ENCODE results near the gene EIF2B4. TPM values are rescaled to one million over a fixed set of nuclear protein-coding genes. Genes with fewer than 3 reads are reported as not detected.

EIF2B4 gene
- total RNA-seq, 1 experiment from 2014 or later, result 67.2 TPM

- Histone ChIP-seq H4K8ac (replicated peaks; ENCODE audit: insufficient read length, low read depth, low read length) (no peak overlapping the region), H4K5ac (ENCODE audit: insufficient read length, low read depth, low read length) (no peak overlapping the region)
- TF ChIP-seq, protein P1, sequence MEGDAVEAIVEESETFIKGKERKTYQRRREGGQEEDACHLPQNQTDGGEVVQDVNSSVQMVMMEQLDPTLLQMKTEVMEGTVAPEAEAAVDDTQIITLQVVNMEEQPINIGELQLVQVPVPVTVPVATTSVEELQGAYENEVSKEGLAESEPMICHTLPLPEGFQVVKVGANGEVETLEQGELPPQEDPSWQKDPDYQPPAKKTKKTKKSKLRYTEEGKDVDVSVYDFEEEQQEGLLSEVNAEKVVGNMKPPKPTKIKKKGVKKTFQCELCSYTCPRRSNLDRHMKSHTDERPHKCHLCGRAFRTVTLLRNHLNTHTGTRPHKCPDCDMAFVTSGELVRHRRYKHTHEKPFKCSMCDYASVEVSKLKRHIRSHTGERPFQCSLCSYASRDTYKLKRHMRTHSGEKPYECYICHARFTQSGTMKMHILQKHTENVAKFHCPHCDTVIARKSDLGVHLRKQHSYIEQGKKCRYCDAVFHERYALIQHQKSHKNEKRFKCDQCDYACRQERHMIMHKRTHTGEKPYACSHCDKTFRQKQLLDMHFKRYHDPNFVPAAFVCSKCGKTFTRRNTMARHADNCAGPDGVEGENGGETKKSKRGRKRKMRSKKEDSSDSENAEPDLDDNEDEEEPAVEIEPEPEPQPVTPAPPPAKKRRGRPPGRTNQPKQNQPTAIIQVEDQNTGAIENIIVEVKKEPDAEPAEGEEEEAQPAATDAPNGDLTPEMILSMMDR (conservative IDR thresholded peaks at IDR 0.05), result no peak
Measured at GRCh38 chr2:27322301-27322765, 47.8 kb downstream of the EIF2B4 start.

More at GRCh38 chr2:27322301-27322765, 47.8 kb downstream of the EIF2B4 start:
- no peak for DNase-seq
- peak overlapping the region; percentile 87 to 98 for H3K4me3 Mint-ChIP-seq
- no peaks in the 10 kb centered on the region for H3K79me1 ChIP-seq (ENCODE audit: insufficient read depth, low read depth, low read length, poor library complexity, severe bottlenecking)
- no peak overlapping the region for H2BK12ac ChIP-seq (ENCODE audit: insufficient read length, low read depth, low read length)
- H3K79me2 ChIP-seq (ENCODE audit: insufficient read depth, low read length), result no peaks in the 10 kb centered on the region
- no peak overlapping the region for H2AK5ac ChIP-seq (ENCODE audit: insufficient read length, low read length)
- no peak overlapping the region for H2BK5ac ChIP-seq (ENCODE audit: insufficient read length, low read length)
- H4K91ac ChIP-seq (ENCODE audit: insufficient read length, low read depth, low read length), result no peak overlapping the region
- peak overlapping the region; percentile 98 for H3K4me2 ChIP-seq (ENCODE audit: insufficient read depth, insufficient read length, low read length)
- peaks cover 13 to 19% of the 10 kb centered on the region in 2 experiments for H3K4me1 Mint-ChIP-seq
- no peaks in the 10 kb centered on the region for H4K20me1 ChIP-seq (ENCODE audit: control insufficient read depth, insufficient read depth, insufficient read length)
- no peak overlapping the region for H2AFZ ChIP-seq (ENCODE audit: low read length)
- no peak overlapping the region for H3K23ac ChIP-seq (ENCODE audit: insufficient read length, low read depth, low read length)
- H3K18ac ChIP-seq (ENCODE audit: insufficient read length, low read depth, low read length), result peak overlapping the region; percentile 1
- peaks cover 10% of the 10 kb centered on the region for H3K23me2 ChIP-seq (ENCODE audit: insufficient read length, low read depth, low read length, poor library complexity, severe bottlenecking)
- H3K36me3 Mint-ChIP-seq (ENCODE audit: insufficient read depth in 1 of 3, low read depth in 3 of 3), result peaks cover 9 to 21% (median 18%) of the 10 kb centered on the region in 3 experiments
- no peaks in the 10 kb centered on the region for H3K27me3 ChIP-seq (ENCODE audit: insufficient read depth, low read length)
- H2BK20ac ChIP-seq (ENCODE audit: low read depth, low read length, poor library complexity, severe bottlenecking), result no peak overlapping the region
- H3K9me3 Mint-ChIP-seq, result peaks cover 0 to 2% of the 10 kb centered on the region in 2 experiments; a peak in 2 of 5 replicates
- H3K27ac ChIP-seq (ENCODE audit: insufficient read length, low read depth, low read length), result no peak overlapping the region
- no peak overlapping the region for H2BK15ac ChIP-seq (ENCODE audit: low read depth, low read length)
- no CpG with 5 or more reads among the region's 10 CpGs for WGBS (ENCODE audit: extremely low coverage, insufficient read length, low lambda C conversion rate)
- no peak overlapping the region for H3T11ph ChIP-seq (ENCODE audit: low read length)
- no peak overlapping the region for H3K56ac ChIP-seq (ENCODE audit: insufficient read length, low read depth, low read length)
- H3K9ac ChIP-seq (ENCODE audit: extremely low read depth, insufficient read length, low read length), result peak overlapping the region; percentile 93
- H3K4ac ChIP-seq (ENCODE audit: low read depth, low read length), result no peak overlapping the region
- H3K4me1 ChIP-seq (ENCODE audit: insufficient read depth, low read length), result 0 out of 2 replicates have a peak, but pooled peaks cover 2% of the 10 kb centered on the region
- H3K9me3 ChIP-seq (ENCODE audit: control insufficient read depth, low read depth, low read length), result no peaks in the 10 kb centered on the region
- no peak overlapping the region for H2BK120ac ChIP-seq (ENCODE audit: low read depth, low read length, poor library complexity, severe bottlenecking)
- no peaks in the 10 kb centered on the region for H3K27me3 Mint-ChIP-seq (ENCODE audit: low read depth)
- peak overlapping the region in 2 of 3 experiments; percentile 98 to 99; a peak in 4 of 7 replicates for H3K27ac Mint-ChIP-seq
- peak overlapping the region; percentile 25; the same call in 1 of the 2 replicates for H3K14ac ChIP-seq (ENCODE audit: insufficient read depth, low read length)
